Osteocyte (in vitro differentiated cells): ENCODE data around the gene SH3BP5L. TPM values are rescaled to one million over a fixed set of nuclear protein-coding genes. Genes with fewer than 3 reads are reported as not detected.
"Not testable (repeated sequence)": the region's sequence is repeated elsewhere in the genome, so short reads cannot be mapped to it uniquely, and the experiment has no call there.

Experiments used
- DNase-seq: peaks from one replicate; pipeline ENCODE4 v3.0.0; 2021; ENCODE audit warnings: mixed read lengths; ENCODE audit not compliant: unreplicated experiment; ENCODE audit errors: extremely low spot score
- H3K27ac Mint-ChIP-seq: one replicate; pipeline ENCODE4 v1.8.0; 2021; ENCODE audit warnings: mild to moderate bottlenecking, mixed read lengths; ENCODE audit not compliant: unreplicated experiment
- H3K27me3 Mint-ChIP-seq: one replicate; pipeline ENCODE4 v1.8.0; 2021; ENCODE audit warnings: mixed read lengths; ENCODE audit not compliant: unreplicated experiment
- H3K36me3 Mint-ChIP-seq: one replicate; pipeline ENCODE4 v1.8.0; 2021; ENCODE audit warnings: mixed read lengths; ENCODE audit not compliant: unreplicated experiment
- H3K4me1 Mint-ChIP-seq: one replicate; pipeline ENCODE4 v1.8.0; 2021; ENCODE audit warnings: mixed read lengths; ENCODE audit not compliant: unreplicated experiment
- H3K4me3 Mint-ChIP-seq: one replicate; pipeline ENCODE4 v1.8.0; 2021; ENCODE audit warnings: mild to moderate bottlenecking, moderate library complexity, mixed read lengths; ENCODE audit not compliant: unreplicated experiment
- H3K9me3 Mint-ChIP-seq: one replicate; pipeline ENCODE4 v1.8.0; 2021; ENCODE audit warnings: mixed read lengths; ENCODE audit not compliant: unreplicated experiment
- total RNA-seq: library from RNA; stranded (reverse); gene quantifications from 2 replicates; pipeline ENCODE4 v1.2.1, GENCODE V29; 2021
- TF ChIP-seq, protein P1 (sequence below): fragments of 200-600 bp; sonication (generic); IDR thresholded peaks from 2 replicates; pipeline ENCODE4 v1.5.0; 2021; ENCODE audit warnings: antibody characterized with exemption, mild to moderate bottlenecking, moderate library complexity

Gene SH3BP5L
- total RNA-seq, 1 donor from 2014 or later: 32.4 TPM

- no peak overlapping the region for H3K27ac Mint-ChIP-seq
- peaks cover 17% of the 10 kb centered on the region for H3K4me1 Mint-ChIP-seq
- no peak for DNase-seq
- peaks cover 4% of the 10 kb centered on the region for H3K27me3 Mint-ChIP-seq
- TF ChIP-seq, protein P1, sequence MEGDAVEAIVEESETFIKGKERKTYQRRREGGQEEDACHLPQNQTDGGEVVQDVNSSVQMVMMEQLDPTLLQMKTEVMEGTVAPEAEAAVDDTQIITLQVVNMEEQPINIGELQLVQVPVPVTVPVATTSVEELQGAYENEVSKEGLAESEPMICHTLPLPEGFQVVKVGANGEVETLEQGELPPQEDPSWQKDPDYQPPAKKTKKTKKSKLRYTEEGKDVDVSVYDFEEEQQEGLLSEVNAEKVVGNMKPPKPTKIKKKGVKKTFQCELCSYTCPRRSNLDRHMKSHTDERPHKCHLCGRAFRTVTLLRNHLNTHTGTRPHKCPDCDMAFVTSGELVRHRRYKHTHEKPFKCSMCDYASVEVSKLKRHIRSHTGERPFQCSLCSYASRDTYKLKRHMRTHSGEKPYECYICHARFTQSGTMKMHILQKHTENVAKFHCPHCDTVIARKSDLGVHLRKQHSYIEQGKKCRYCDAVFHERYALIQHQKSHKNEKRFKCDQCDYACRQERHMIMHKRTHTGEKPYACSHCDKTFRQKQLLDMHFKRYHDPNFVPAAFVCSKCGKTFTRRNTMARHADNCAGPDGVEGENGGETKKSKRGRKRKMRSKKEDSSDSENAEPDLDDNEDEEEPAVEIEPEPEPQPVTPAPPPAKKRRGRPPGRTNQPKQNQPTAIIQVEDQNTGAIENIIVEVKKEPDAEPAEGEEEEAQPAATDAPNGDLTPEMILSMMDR: no peak
- H3K9me3 Mint-ChIP-seq: no peaks in the 10 kb centered on the region
- no peak overlapping the region for H3K4me3 Mint-ChIP-seq
- no peaks in the 10 kb centered on the region for H3K36me3 Mint-ChIP-seq
Measured at GRCh38 chr1:248837045-248837780, 11.5 kb upstream of the SH3BP5L start.

- DNase-seq: no peak
- Mint-ChIP-seq H3K4me3 (no peak overlapping the region), H3K27ac (no peak overlapping the region), H3K27me3 (peaks cover 10% of the 10 kb centered on the region), H3K4me1 (peaks cover 9% of the 10 kb centered on the region), H3K36me3 (no peaks in the 10 kb centered on the region), H3K9me3 (no peaks in the 10 kb centered on the region)
- TF ChIP-seq, protein P1: no peak
Measured at GRCh38 chr1:248834343-248834940, 8.7 kb upstream of the SH3BP5L start.

DNA sequence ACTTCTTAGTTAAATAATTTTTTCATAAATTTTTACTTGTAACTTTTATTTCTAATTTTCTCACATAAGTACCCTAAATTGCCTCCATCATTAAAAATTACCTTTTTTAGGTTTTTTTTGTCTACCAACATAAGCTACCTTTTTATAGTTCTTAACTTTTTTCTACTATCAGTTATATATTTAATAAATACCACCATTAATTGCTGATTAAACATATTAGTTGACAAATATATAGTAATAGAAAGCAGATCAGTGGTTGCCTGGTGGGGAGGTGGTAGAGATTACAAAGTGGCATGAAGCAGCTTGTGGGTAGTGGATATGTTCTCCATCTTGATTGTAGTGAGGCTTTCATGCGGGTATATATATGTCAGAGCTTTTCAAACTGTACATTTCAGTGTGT is 6.1 kb upstream of the SH3BP5L start:
- Mint-ChIP-seq H3K4me1 (peaks cover 2% of the 10 kb centered on the region), H3K9me3 (no peaks in the 10 kb centered on the region), H3K27me3 (peaks cover 10% of the 10 kb centered on the region), H3K4me3 (no peak overlapping the region), H3K27ac (no peak overlapping the region), H3K36me3 (no peaks in the 10 kb centered on the region)
- no peak for DNase-seq
- TF ChIP-seq, protein P1: no peak

DNA sequence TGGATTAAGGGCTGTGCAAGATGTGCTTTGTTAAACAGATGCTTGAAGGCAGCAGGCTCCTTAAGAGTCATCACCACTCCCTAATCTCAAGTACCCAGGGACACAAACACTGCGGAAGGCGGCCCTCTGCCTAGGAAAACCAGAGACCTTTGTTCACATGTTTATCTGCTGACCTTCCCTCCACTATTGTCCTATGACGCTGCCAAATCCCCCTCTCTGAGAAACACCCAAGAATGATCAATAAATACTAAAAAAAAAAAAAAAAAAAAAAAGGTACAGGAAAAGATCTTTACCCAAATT is 5.0 kb upstream of the SH3BP5L start:
- not testable (repeated sequence) for H3K4me1 Mint-ChIP-seq, H3K9me3 Mint-ChIP-seq, H3K4me3 Mint-ChIP-seq, DNase-seq, H3K27ac Mint-ChIP-seq, H3K36me3 Mint-ChIP-seq
- H3K27me3 Mint-ChIP-seq: peaks cover 10% of the 10 kb centered on the region

- TF ChIP-seq, protein P1: no peak
- Mint-ChIP-seq H3K4me1 (peaks cover 24% of the 10 kb centered on the region), H3K4me3 (no peak overlapping the region), H3K36me3 (peaks cover 7% of the 10 kb centered on the region), H3K27ac (no peak overlapping the region), H3K27me3 (peaks cover 10% of the 10 kb centered on the region), H3K9me3 (no peaks in the 10 kb centered on the region)
- no peak for DNase-seq
Measured at GRCh38 chr1:248828845-248829244, 3.1 kb upstream of the SH3BP5L start.
